ENCODE results near the gene INAVA. TPM values are rescaled to one million over a fixed set of nuclear protein-coding genes. Genes with fewer than 3 reads are reported as not detected.

The INAVA gene
- total and polyA plus RNA-seq, 4 donors, result 0.19 to 3.1 (median 0.50) TPM

GRCh38 chr1:200877839-200878551 lies 16.7 kb upstream of the INAVA start:
- Histone ChIP-seq H3K36me3 (ENCODE audit: control insufficient read depth in 4 of 4, insufficient read depth in 3 of 4, low read depth in 1 of 4, low read length in 3 of 4) (no peaks in the 10 kb centered on the region), H3K9ac (ENCODE audit: low read depth in 1 of 2, low read length in 2 of 2) (no peak overlapping the region), H3K27me3 (ENCODE audit: control insufficient read depth in 4 of 4, insufficient read depth in 4 of 4, low read length in 3 of 4) (peaks cover 0 to 4% (median 0%) of the 10 kb centered on the region in 4 donors), H3K4me3 (ENCODE audit: low read depth in 1 of 3, low read length in 3 of 3) (no peak overlapping the region), H3K4me1 (ENCODE audit: control insufficient read depth in 4 of 4, insufficient read depth in 4 of 4, low read length in 3 of 4) (peaks cover 0 to 9% (median 6%) of the 10 kb centered on the region in 4 donors), H3K27ac (ENCODE audit: low read depth in 1 of 2, low read length in 2 of 2) (no peak overlapping the region), H3K9me3 (ENCODE audit: control insufficient read depth in 4 of 4, low read length in 3 of 4) (no peaks in the 10 kb centered on the region)
- WGBS, result 79% methylated on average over 6 of the region's 6 CpGs
- no peak for TF ChIP-seq GABPA (IDR thresholded peaks at IDR 0.05 in 1 of 2, conservative IDR thresholded peaks at IDR 0.05 in 1 of 2)
- no peak for TF ChIP-seq RAD21 (IDR thresholded peaks at IDR 0.05)
- TF ChIP-seq ZBTB33 (IDR thresholded peaks at IDR 0.05), result no peak
- no peak for TF ChIP-seq JUND (IDR thresholded peaks at IDR 0.05)
- no peak for TF ChIP-seq NR2F2 (IDR thresholded peaks at IDR 0.05)
- no peak for TF ChIP-seq HNF4A (conservative IDR thresholded peaks at IDR 0.05)
- no peak for TF ChIP-seq EGR1 (IDR thresholded peaks at IDR 0.05; ENCODE audit: low read depth in 2 of 2)
- TF ChIP-seq TAF1 (conservative IDR thresholded peaks at IDR 0.05), result no peak
- no peak for TF ChIP-seq FOXA2 (IDR thresholded peaks at IDR 0.05)
- TF ChIP-seq RXRA (IDR thresholded peaks at IDR 0.05), result no peak
- TF ChIP-seq MAX (IDR thresholded peaks at IDR 0.05), result no peak
- no peak for TF ChIP-seq SP1 (IDR thresholded peaks at IDR 0.05)
- no peak for DNase-seq (ENCODE audit: low spot score)

GRCh38 chr1:200880212-200880611 lies 14.5 kb upstream of the INAVA start:
- Histone ChIP-seq H3K27me3 (ENCODE audit: control insufficient read depth in 4 of 4, insufficient read depth in 4 of 4, low read length in 3 of 4) (peaks cover 0 to 4% (median 0%) of the 10 kb centered on the region in 4 donors), H3K36me3 (ENCODE audit: control insufficient read depth in 4 of 4, insufficient read depth in 3 of 4, low read depth in 1 of 4, low read length in 3 of 4) (no peaks in the 10 kb centered on the region), H3K9ac (ENCODE audit: low read depth in 1 of 2, low read length in 2 of 2) (no peak overlapping the region), H3K27ac (ENCODE audit: low read depth in 1 of 2, low read length in 2 of 2) (no peak overlapping the region), H3K4me1 (ENCODE audit: control insufficient read depth in 4 of 4, insufficient read depth in 4 of 4, low read length in 3 of 4) (no peaks in the 10 kb centered on the region), H3K9me3 (ENCODE audit: control insufficient read depth in 4 of 4, low read length in 3 of 4) (no peaks in the 10 kb centered on the region), H3K4me3 (ENCODE audit: low read depth in 1 of 3, low read length in 3 of 3) (no peak overlapping the region)
- TF ChIP-seq EGR1 (IDR thresholded peaks at IDR 0.05; ENCODE audit: low read depth in 2 of 2), result no peak
- TF ChIP-seq YY1 (IDR thresholded peaks at IDR 0.05), result no peak
- TF ChIP-seq SP1 (IDR thresholded peaks at IDR 0.05), result no peak
- no peak for TF ChIP-seq FOXA2 (IDR thresholded peaks at IDR 0.05)
- TF ChIP-seq CTCF (IDR thresholded peaks at IDR 0.05; ENCODE audit: low read depth, low read length, missing input control), result no peak
- no peak for TF ChIP-seq GABPA (IDR thresholded peaks at IDR 0.05 in 1 of 2, conservative IDR thresholded peaks at IDR 0.05 in 1 of 2)
- no peak for TF ChIP-seq RXRA (IDR thresholded peaks at IDR 0.05)
- no peak for TF ChIP-seq ZBTB33 (IDR thresholded peaks at IDR 0.05)
- no peak for TF ChIP-seq FOXA1 (IDR thresholded peaks at IDR 0.05)
- TF ChIP-seq NR2F2 (IDR thresholded peaks at IDR 0.05), result no peak
- no peak for TF ChIP-seq REST (IDR thresholded peaks at IDR 0.05)
- TF ChIP-seq TAF1 (conservative IDR thresholded peaks at IDR 0.05), result no peak
- no peak for TF ChIP-seq JUND (IDR thresholded peaks at IDR 0.05)
- TF ChIP-seq ATF3 (IDR thresholded peaks at IDR 0.05), result no peak
- no peak for DNase-seq (ENCODE audit: low spot score)
- 81% methylated on average over 3 of the region's 3 CpGs for WGBS

Data from liver (tissue), 9 donors.